Panc1 (cell line): ENCODE measurements around the gene FAM83E. TPM values are rescaled to one million over a fixed set of nuclear protein-coding genes. Genes with fewer than 3 reads are reported as not detected.

Experiments
- ATAC-seq: fragments of 200-7000 bp; cut with Tn5 transposase; 2 replicates; pipeline ENCODE4 v1.9.1; 2020; ENCODE audit warnings: mild to moderate bottlenecking, moderate library complexity
- BruUV-seq: library from RNA; stranded (reverse); fragments of 400-500 nt; replicated peaks from 2 replicates; lab custom pipeline; 2021; lab: Mats Ljungman, UMichigan
- CTCF ChIA-PET: fragments of 300-600 bp; sonication (Branson Sonifier 250); formaldehyde crosslinking; loops from one replicate; lab custom pipeline; 2022; ENCODE audit warnings: antibody characterized with exemption; lab: Charles Lee
- POLR2A ChIA-PET: fragments of 300-600 bp; sonication (Branson Sonifier 250); formaldehyde crosslinking; loops from one replicate; lab custom pipeline; 2022; ENCODE audit warnings: antibody characterized with exemption; lab: Charles Lee
- DNase-seq: peaks from one replicate; pipeline ENCODE4 v3.0.0-alpha.2; 2010; ENCODE audit warnings: low read depth, low spot score
- H3K27ac ChIP-seq: 2 replicates; pipeline ENCODE4 v1.5.1; 2011; ENCODE audit warnings: mild to moderate bottlenecking, low read length, inconsistent platforms
- H3K27me3 ChIP-seq: fragments of 200-500 bp; sonication (Bioruptor generic); 2 replicates; pipeline ENCODE4 v1.6.0; 2014; ENCODE audit warnings: low read length, inconsistent platforms; ENCODE audit not compliant: control insufficient read depth, insufficient read depth
- H3K36me3 ChIP-seq: fragments of 200-500 bp; sonication (Bioruptor generic); 2 replicates; pipeline ENCODE4 v1.5.1; 2014; ENCODE audit warnings: inconsistent platforms, mild to moderate bottlenecking, low read length, moderate library complexity; ENCODE audit not compliant: control insufficient read depth, insufficient read depth
- H3K4me1 ChIP-seq: 2 replicates; pipeline ENCODE4 v1.5.1; 2011; ENCODE audit warnings: inconsistent platforms, mild to moderate bottlenecking, low read length, moderate library complexity; ENCODE audit not compliant: control insufficient read depth, insufficient read depth
- H3K4me3 ChIP-seq, 2 experiments: 2 replicates each; pipeline ENCODE4 v1.5.1; 2011 to 2012; ENCODE audit warnings: low read depth in 2 of 2, low read length in 2 of 2, mild to moderate bottlenecking in 2 of 2, inconsistent platforms in 1 of 2, moderate library complexity in 1 of 2
- H3K9me3 ChIP-seq: fragments of 200-500 bp; sonication (Bioruptor generic); 2 replicates; pipeline ENCODE4 v1.5.1; 2014; ENCODE audit warnings: low read depth, mild to moderate bottlenecking, inconsistent platforms, low read length, moderate library complexity; ENCODE audit not compliant: control insufficient read depth, insufficient read depth
- POLR2AphosphoS5 ChIP-seq: IDR thresholded peaks from 2 replicates; pipeline ENCODE4 v1.6.1; 2012; ENCODE audit warnings: mild to moderate bottlenecking, low read depth, low read length, moderate library complexity
- SIN3A ChIP-seq: IDR thresholded peaks from 2 replicates; pipeline ENCODE4 v1.6.1; 2012; ENCODE audit warnings: low read depth, mild to moderate bottlenecking, low read length, moderate library complexity, borderline replicate concordance; ENCODE audit not compliant: insufficient read depth
- TCF7L2 ChIP-seq: IDR thresholded peaks from 2 replicates; pipeline ENCODE4 v1.6.1; 2011; ENCODE audit warnings: mild to moderate bottlenecking, low read depth, low read length, inconsistent platforms
- in situ Hi-C: cut with HindIII; loops from 2 replicates; pipeline ENCODE4 v1.10.0; 2016; ENCODE audit warnings: low sequenced_read_pairs, low pct_unique_long_range_greater_than_20kb
- intact Hi-C: fragments of 100-400 bp; cut with micrococcal nuclease; formaldehyde crosslinking; loops from one replicate; pipeline ENCODE4 v1.10.0; 2022; ENCODE audit not compliant: unreplicated experiment
- total RNA-seq: library from RNA; stranded (reverse); gene quantifications from one replicate; pipeline ENCODE4 v1.2.1, GENCODE V29; 2021; ENCODE audit not compliant: unreplicated experiment
- TF ChIP-seq, protein P1 (sequence below), 2 experiments: IDR thresholded peaks; 2 replicates each; pipeline ENCODE4 v1.6.1; 2011 to 2012; ENCODE audit warnings: low read depth in 2 of 2, control low read depth in 1 of 2, low read length in 1 of 2, mild to moderate bottlenecking in 1 of 2, moderate library complexity in 1 of 2; ENCODE audit not compliant: insufficient read depth in 1 of 2
- TF ChIP-seq, protein P2 (sequence below): fragments of 450-650 bp; IDR thresholded peaks from 2 replicates; pipeline ENCODE4 v1.5.1; 2017; ENCODE audit warnings: mild to moderate bottlenecking

The FAM83E gene
- total RNA-seq, 1 experiment from 2014 or later: 1.0 TPM

DNA sequence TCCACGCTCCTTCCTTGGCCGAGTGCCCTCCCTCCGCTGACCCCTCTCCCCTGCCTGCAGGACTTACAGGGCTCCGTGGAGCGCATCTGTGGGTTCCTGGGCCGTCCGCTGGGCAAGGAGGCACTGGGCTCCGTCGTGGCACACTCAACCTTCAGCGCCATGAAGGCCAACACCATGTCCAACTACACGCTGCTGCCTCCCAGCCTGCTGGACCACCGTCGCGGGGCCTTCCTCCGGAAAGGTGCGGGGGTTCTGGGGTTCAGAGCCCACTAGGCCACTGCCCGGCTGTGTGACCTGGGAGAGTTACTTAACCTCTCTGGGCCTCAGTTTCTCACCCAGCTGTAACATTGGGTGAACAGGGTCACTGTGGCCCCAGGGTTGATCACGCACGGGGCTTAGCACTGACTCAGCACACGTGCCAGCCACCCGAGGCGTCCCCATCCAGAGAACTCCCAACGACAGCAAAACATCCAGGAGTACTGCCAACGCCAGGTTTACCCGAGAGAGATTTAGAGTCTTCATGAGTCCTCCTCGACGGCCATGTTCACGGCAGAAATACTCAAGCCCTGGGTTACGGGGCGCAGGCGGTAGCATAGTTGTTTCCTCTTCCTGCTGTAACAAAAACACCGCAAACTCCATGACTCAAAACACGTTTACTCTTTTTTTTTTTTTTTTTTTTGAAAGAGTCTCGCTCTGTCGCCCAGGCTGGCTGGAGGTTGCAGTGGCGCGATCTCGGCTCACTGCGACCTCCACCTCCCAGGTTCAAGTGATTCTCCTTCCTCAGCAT is 18.0 kb downstream of the FAM83E start:
- no peaks in the 10 kb centered on the region for H3K4me1 ChIP-seq
- DNase-seq: no peak
- ChIA-PET POLR2A (no interaction called here), CTCF (no interaction called here)
- BruUV-seq: no TSS peak
- no peak overlapping the region for H3K4me3 ChIP-seq
- no peaks in the 10 kb centered on the region for H3K9me3 ChIP-seq
- H3K27me3 ChIP-seq: no peaks in the 10 kb centered on the region
- ATAC-seq: 0 out of 2 replicates have a peak, but pooled peaks have one; percentile 50
- no peaks in the 10 kb centered on the region for H3K36me3 ChIP-seq
- intact Hi-C loops: no loop called here
- in situ Hi-C loops: no loop called here
- no peak overlapping the region for H3K27ac ChIP-seq
- no peak for TF ChIP-seq TCF7L2

DNA sequence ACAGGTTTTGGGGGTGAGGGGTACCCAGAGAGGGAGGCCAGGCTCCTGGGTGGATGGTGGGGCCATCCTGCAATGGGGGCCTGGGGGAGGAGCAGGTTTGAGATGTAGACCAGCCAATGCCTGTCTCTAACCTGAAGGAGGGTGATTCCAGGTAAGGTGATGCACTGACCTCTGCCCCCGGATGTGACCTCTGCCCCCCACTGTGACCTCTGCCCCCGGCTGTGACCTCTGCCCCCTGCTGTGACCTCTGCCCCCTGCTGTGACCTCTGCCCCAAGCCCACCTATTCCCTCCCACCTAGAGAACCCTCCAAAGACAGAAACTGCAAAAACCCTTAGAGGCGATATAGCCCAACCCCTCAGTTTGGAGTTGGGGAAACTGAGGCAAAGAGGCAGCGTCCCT is 18.6 kb downstream of the FAM83E start:
- no TSS peak for BruUV-seq
- no peaks in the 10 kb centered on the region for H3K4me1 ChIP-seq
- no peak overlapping the region for H3K4me3 ChIP-seq
- DNase-seq: no peak
- POLR2A ChIA-PET: no interaction called here
- no peak for ATAC-seq
- H3K27me3 ChIP-seq: no peaks in the 10 kb centered on the region
- H3K9me3 ChIP-seq: no peaks in the 10 kb centered on the region
- CTCF ChIA-PET: interaction anchor here (1.9 kb wide), 1 partner anchor 12 kb away, joined by 7 read pairs; no protein-coding TSS in a partner anchor
- TF ChIP-seq SIN3A (no peak), TCF7L2 (no peak), POLR2AphosphoS5 (no peak)
- TF ChIP-seq, protein P1, sequence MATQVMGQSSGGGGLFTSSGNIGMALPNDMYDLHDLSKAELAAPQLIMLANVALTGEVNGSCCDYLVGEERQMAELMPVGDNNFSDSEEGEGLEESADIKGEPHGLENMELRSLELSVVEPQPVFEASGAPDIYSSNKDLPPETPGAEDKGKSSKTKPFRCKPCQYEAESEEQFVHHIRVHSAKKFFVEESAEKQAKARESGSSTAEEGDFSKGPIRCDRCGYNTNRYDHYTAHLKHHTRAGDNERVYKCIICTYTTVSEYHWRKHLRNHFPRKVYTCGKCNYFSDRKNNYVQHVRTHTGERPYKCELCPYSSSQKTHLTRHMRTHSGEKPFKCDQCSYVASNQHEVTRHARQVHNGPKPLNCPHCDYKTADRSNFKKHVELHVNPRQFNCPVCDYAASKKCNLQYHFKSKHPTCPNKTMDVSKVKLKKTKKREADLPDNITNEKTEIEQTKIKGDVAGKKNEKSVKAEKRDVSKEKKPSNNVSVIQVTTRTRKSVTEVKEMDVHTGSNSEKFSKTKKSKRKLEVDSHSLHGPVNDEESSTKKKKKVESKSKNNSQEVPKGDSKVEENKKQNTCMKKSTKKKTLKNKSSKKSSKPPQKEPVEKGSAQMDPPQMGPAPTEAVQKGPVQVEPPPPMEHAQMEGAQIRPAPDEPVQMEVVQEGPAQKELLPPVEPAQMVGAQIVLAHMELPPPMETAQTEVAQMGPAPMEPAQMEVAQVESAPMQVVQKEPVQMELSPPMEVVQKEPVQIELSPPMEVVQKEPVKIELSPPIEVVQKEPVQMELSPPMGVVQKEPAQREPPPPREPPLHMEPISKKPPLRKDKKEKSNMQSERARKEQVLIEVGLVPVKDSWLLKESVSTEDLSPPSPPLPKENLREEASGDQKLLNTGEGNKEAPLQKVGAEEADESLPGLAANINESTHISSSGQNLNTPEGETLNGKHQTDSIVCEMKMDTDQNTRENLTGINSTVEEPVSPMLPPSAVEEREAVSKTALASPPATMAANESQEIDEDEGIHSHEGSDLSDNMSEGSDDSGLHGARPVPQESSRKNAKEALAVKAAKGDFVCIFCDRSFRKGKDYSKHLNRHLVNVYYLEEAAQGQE (IDR thresholded peaks at IDR 0.05; ENCODE audit: insufficient read depth in 1 of 2, low read depth in 2 of 2, low read length in 1 of 2): no peak
- TF ChIP-seq, protein P2, sequence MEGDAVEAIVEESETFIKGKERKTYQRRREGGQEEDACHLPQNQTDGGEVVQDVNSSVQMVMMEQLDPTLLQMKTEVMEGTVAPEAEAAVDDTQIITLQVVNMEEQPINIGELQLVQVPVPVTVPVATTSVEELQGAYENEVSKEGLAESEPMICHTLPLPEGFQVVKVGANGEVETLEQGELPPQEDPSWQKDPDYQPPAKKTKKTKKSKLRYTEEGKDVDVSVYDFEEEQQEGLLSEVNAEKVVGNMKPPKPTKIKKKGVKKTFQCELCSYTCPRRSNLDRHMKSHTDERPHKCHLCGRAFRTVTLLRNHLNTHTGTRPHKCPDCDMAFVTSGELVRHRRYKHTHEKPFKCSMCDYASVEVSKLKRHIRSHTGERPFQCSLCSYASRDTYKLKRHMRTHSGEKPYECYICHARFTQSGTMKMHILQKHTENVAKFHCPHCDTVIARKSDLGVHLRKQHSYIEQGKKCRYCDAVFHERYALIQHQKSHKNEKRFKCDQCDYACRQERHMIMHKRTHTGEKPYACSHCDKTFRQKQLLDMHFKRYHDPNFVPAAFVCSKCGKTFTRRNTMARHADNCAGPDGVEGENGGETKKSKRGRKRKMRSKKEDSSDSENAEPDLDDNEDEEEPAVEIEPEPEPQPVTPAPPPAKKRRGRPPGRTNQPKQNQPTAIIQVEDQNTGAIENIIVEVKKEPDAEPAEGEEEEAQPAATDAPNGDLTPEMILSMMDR: no peak
- no peak overlapping the region for H3K27ac ChIP-seq
- no peaks in the 10 kb centered on the region for H3K36me3 ChIP-seq
- in situ Hi-C loops (no loop called here), intact Hi-C loops (no loop called here)

DNA sequence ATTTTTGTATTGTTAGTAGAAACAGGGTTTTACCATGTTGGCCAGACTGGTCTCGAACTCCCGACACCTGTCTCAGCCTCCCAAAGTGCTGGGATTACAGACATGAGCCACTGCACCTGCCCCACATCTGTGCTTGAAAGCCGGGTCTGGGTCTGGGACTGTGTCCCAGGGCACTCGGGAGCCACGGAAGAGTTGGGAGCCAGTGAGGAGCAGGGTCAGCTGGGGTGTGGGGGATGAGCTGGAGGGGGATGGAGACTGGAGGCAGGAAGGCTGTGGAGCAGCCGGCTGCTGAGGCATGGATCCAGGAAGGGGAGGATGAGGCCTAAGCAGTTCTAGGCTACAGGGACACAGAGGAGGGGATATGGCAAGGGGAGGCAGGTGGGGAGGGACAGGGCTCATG is 19.0 kb downstream of the FAM83E start:
- H3K27ac ChIP-seq: no peak overlapping the region
- ChIA-PET CTCF (interaction anchor here (1.9 kb wide), 1 partner anchor 11 kb away, joined by 7 read pairs; no protein-coding TSS in a partner anchor), POLR2A (no interaction called here)
- intact Hi-C loops: no loop called here
- no peaks in the 10 kb centered on the region for H3K27me3 ChIP-seq
- TF ChIP-seq POLR2AphosphoS5 (no peak), TCF7L2 (no peak), SIN3A (no peak)
- TF ChIP-seq, protein P1 (IDR thresholded peaks at IDR 0.05; ENCODE audit: insufficient read depth in 1 of 2, low read depth in 2 of 2, low read length in 1 of 2): no peak
- TF ChIP-seq, protein P2: no peak
- DNase-seq (no peak), ATAC-seq (no peak)
- in situ Hi-C loops: no loop called here
- BruUV-seq: no TSS peak
- no peaks in the 10 kb centered on the region for H3K4me1 ChIP-seq
- no peaks in the 10 kb centered on the region for H3K36me3 ChIP-seq
- no peaks in the 10 kb centered on the region for H3K9me3 ChIP-seq
- no peak overlapping the region for H3K4me3 ChIP-seq
